ENCODE data around the gene PKDCC. TPM values are rescaled to one million over a fixed set of nuclear protein-coding genes. Genes with fewer than 3 reads are reported as not detected.

The PKDCC gene
- total and polyA plus RNA-seq, 2 of the 8 experiments (the other 6 are each of a cell fraction or from before 2014, with no cell fraction given) = 49.9 to 80.1 TPM

- TF ChIP-seq, protein P1, sequence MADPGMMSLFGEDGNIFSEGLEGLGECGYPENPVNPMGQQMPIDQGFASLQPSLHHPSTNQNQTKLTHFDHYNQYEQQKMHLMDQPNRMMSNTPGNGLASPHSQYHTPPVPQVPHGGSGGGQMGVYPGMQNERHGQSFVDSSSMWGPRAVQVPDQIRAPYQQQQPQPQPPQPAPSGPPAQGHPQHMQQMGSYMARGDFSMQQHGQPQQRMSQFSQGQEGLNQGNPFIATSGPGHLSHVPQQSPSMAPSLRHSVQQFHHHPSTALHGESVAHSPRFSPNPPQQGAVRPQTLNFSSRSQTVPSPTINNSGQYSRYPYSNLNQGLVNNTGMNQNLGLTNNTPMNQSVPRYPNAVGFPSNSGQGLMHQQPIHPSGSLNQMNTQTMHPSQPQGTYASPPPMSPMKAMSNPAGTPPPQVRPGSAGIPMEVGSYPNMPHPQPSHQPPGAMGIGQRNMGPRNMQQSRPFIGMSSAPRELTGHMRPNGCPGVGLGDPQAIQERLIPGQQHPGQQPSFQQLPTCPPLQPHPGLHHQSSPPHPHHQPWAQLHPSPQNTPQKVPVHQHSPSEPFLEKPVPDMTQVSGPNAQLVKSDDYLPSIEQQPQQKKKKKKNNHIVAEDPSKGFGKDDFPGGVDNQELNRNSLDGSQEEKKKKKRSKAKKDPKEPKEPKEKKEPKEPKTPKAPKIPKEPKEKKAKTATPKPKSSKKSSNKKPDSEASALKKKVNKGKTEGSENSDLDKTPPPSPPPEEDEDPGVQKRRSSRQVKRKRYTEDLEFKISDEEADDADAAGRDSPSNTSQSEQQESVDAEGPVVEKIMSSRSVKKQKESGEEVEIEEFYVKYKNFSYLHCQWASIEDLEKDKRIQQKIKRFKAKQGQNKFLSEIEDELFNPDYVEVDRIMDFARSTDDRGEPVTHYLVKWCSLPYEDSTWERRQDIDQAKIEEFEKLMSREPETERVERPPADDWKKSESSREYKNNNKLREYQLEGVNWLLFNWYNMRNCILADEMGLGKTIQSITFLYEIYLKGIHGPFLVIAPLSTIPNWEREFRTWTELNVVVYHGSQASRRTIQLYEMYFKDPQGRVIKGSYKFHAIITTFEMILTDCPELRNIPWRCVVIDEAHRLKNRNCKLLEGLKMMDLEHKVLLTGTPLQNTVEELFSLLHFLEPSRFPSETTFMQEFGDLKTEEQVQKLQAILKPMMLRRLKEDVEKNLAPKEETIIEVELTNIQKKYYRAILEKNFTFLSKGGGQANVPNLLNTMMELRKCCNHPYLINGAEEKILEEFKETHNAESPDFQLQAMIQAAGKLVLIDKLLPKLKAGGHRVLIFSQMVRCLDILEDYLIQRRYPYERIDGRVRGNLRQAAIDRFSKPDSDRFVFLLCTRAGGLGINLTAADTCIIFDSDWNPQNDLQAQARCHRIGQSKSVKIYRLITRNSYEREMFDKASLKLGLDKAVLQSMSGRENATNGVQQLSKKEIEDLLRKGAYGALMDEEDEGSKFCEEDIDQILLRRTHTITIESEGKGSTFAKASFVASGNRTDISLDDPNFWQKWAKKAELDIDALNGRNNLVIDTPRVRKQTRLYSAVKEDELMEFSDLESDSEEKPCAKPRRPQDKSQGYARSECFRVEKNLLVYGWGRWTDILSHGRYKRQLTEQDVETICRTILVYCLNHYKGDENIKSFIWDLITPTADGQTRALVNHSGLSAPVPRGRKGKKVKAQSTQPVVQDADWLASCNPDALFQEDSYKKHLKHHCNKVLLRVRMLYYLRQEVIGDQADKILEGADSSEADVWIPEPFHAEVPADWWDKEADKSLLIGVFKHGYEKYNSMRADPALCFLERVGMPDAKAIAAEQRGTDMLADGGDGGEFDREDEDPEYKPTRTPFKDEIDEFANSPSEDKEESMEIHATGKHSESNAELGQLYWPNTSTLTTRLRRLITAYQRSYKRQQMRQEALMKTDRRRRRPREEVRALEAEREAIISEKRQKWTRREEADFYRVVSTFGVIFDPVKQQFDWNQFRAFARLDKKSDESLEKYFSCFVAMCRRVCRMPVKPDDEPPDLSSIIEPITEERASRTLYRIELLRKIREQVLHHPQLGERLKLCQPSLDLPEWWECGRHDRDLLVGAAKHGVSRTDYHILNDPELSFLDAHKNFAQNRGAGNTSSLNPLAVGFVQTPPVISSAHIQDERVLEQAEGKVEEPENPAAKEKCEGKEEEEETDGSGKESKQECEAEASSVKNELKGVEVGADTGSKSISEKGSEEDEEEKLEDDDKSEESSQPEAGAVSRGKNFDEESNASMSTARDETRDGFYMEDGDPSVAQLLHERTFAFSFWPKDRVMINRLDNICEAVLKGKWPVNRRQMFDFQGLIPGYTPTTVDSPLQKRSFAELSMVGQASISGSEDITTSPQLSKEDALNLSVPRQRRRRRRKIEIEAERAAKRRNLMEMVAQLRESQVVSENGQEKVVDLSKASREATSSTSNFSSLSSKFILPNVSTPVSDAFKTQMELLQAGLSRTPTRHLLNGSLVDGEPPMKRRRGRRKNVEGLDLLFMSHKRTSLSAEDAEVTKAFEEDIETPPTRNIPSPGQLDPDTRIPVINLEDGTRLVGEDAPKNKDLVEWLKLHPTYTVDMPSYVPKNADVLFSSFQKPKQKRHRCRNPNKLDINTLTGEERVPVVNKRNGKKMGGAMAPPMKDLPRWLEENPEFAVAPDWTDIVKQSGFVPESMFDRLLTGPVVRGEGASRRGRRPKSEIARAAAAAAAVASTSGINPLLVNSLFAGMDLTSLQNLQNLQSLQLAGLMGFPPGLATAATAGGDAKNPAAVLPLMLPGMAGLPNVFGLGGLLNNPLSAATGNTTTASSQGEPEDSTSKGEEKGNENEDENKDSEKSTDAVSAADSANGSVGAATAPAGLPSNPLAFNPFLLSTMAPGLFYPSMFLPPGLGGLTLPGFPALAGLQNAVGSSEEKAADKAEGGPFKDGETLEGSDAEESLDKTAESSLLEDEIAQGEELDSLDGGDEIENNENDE (IDR thresholded peaks at IDR 0.05; ENCODE audit: insufficient replicate concordance, low read length) = no peak
- TF ChIP-seq NANOG (IDR thresholded peaks at IDR 0.05; ENCODE audit: insufficient read depth, low read depth, low read length, poor library complexity, severe bottlenecking) (peak; percentile 78), KDM4A (IDR thresholded peaks at IDR 0.05; ENCODE audit: low read depth, low read length, severe bottlenecking) (no peak)
Measured at GRCh38 chr2:42032224-42032620, 15.6 kb upstream of the PKDCC start (continued).
